ENCODE data around the gene COQ10B.

DNA sequence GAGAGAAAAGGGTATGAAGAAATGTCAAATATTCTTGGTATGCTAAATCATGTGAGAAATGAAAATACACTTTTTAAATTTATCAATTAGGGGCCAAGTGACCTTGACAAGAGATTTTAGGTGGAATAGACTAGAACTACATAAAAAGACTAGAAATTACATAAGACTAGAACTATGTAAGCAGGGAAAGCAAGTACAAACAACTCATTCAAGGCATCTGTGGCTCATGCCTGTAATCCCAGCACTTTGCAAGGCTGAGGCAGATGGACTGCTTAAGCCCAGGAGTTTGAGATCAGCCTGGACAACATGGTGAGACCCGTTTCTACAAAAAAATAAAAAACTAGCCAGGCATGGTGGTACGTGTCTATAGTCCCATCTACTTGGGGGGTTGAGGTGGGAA is 38.8 kb upstream of the COQ10B start:
- no peak for TF ChIP-seq POLR2A (IDR thresholded peaks at IDR 0.05)
- TF ChIP-seq, protein P1, sequence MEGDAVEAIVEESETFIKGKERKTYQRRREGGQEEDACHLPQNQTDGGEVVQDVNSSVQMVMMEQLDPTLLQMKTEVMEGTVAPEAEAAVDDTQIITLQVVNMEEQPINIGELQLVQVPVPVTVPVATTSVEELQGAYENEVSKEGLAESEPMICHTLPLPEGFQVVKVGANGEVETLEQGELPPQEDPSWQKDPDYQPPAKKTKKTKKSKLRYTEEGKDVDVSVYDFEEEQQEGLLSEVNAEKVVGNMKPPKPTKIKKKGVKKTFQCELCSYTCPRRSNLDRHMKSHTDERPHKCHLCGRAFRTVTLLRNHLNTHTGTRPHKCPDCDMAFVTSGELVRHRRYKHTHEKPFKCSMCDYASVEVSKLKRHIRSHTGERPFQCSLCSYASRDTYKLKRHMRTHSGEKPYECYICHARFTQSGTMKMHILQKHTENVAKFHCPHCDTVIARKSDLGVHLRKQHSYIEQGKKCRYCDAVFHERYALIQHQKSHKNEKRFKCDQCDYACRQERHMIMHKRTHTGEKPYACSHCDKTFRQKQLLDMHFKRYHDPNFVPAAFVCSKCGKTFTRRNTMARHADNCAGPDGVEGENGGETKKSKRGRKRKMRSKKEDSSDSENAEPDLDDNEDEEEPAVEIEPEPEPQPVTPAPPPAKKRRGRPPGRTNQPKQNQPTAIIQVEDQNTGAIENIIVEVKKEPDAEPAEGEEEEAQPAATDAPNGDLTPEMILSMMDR (IDR thresholded peaks at IDR 0.05), result no peak
